Muscle of leg (tissue), 9 donors: ENCODE data around the gene COG6. TPM values are rescaled to one million over a fixed set of nuclear protein-coding genes. Genes with fewer than 3 reads are reported as not detected.

Experiments
- polyA plus RNA-seq, 8 donors: library from polyadenylated mRNA; unstranded; fragments of 120-200 nt; gene quantifications; one replicate each; pipeline versions ENCODE4 v1.2.1 to v1.2.3, GENCODE V29; 2013; ENCODE audit warnings: inconsistent platforms in 1 of 8, low replicate concordance in 1 of 8; ENCODE audit not compliant: insufficient read length in 8 of 8, insufficient read depth in 1 of 8
- total RNA-seq: library from RNA; stranded (reverse); fragments of 120-200 nt; gene quantifications from one replicate; pipeline ENCODE4 v1.2.4, GENCODE V29; 2013

The COG6 gene
- total and polyA plus RNA-seq, 9 donors, result 12.3 to 30.9 (median 16.2) TPM

Other genes starting within 250 kb of the COG6 start
- 72.6 TPM for gene LHFPL6, start 52.5 kb upstream of the COG6 start, total RNA-seq
- 10 to 100 TPM; 45.0 to 76.3 (median 55.8) TPM for gene LHFPL6, start 52.5 kb upstream of the COG6 start, polyA plus RNA-seq